Left renal cortex interstitium (tissue), 4 donors: ENCODE measurements around the gene SKP2. TPM values are rescaled to one million over a fixed set of nuclear protein-coding genes. Genes with fewer than 3 reads are reported as not detected.
"Not testable (repeated sequence)": the region's sequence is repeated elsewhere in the genome, so short reads cannot be mapped to it uniquely, and the experiment has no call there.

Experiments used
- DNase-seq, 4 donors: peaks; one replicate each; pipeline ENCODE4 v3.0.0-alpha.2; 2013; ENCODE audit warnings: low read depth in 4 of 4, low spot score in 2 of 4, missing footprints in 1 of 4
- polyA plus RNA-seq, 4 donors: library from polyadenylated mRNA; unstranded; fragments of 120-200 nt; gene quantifications; one replicate each; pipeline ENCODE4 v1.2.1, GENCODE V29; 2013; ENCODE audit not compliant: insufficient read length in 4 of 4

Gene SKP2
- polyA plus RNA-seq: 10 to 100 TPM; 41.2 to 44.4 (median 44.0) TPM

DNA sequence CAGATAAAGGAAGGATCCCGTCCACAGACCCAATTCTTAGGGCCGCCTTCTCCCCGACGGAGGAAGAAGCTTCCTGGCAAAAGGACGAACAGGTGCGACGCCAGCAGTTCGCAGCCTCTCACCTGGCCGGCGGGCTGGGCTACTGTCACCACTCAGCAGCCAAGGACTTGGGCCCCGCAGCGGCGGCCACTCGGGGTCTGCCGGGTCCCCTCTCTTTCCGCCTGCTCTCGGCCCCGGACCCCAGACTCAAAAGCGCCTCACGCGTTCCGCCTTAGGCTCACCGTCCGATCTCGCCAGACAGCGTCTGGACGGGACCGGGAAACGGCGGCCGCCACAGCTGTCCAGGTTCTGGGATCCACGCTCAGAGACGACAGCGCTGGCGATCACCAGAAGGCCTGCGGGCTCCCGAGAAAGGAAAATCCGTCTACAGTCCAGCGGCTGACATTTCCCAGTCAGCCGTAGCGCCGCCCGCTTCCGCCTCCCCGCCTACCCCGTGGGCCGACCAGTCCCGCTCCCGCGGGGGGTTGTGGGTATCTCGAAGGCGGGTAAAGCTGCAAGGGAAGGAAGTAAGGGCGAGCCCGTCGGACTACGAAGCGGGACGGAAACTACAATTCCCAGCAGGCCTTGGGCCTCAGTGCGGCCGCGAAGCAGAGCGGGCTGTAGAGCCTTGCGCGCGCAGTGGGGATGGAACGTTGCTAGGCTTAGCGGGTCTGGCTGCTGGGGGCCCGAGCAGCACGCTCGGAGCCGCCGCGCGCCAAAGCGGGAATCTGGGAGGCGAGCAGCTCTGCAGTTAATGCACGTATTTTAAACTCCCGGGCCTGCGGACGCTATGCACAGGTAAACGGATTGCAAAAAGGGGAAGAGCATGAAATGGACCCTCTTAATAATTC is at the start of gene SKP2, which contains the start of gene LMBRD2:
SKP2 (plus strand) TSS at position 678 of the 890 bp plus-strand sequence; CDS start at position 830, 152 bp downstream.
LMBRD2 (minus strand) TSS at position 454 of the 890 bp plus-strand sequence. CDS start 8,538 bp downstream, outside the sequence.
- DNase-seq: peak; percentile 90 to 98 (median 96)

DNA sequence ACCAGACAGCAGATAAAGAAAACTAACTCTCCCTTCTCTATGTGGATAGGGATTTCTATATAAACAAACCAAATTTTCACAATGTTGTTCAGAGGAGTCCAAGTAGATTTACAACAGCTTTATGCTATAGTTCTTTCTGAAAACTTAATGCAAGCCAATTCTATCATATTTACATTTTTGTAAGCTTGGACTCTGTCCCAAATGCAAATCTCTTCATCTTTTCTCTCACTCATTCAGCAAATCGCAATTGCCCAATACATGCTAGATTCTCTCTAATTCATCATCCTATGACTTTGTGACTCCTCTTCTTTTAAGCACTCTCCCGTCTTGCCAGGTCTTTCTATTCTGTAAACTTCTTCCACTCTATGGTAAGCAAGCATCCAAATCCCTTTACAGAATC is 46.1 kb upstream of the SKP2 start:
- no peak for DNase-seq

DNA sequence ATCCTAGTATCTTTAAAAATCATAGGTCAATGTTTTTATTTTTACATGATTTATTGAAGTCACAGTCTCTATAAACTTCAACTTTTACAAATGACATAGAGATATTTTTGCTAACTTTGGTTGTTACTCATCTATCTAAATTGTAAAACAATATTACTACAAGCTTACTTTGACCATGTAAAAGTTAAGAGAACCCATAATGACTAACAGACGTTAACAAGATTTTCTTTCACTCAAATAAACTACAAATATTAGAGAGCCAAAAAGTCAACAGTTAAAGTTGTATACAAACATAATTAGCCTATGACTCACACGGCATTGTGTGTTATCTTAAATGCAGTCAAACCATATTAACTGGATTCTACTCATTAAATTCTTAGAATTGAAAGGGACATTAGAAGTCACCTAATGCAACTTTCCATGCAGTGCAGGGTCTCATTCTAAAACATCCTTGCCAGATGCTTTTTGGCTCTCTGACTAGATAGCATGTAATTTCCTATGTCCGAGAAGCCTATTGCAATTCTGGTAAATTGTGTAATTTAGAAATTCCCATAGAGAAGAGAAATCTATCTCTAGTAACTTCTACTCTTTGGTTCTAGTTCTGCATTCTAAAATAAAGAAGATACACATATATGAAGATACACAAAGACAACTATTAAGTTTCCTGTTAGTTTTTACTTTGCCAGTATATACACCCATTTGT is 43.0 kb upstream of the SKP2 start:
- no peak for DNase-seq

DNA sequence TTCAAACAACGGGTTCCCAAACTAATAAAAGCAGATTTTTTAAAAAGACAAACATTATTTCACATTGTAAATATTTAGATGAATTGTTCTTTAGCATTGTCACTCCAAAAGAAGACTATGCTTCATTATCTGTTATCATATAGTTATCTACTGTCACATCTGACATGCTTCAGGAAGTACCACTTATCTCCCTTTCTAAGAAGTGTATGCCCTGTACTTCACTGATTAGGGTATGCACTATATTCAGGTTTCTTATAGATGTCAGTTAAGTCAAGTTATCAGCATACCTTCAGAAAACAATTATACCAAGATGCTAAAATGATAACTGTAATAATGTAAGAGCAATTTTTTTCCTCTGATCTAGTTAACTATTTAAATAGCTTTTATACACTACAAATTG is 40.7 kb upstream of the SKP2 start:
- DNase-seq: no peak

DNA sequence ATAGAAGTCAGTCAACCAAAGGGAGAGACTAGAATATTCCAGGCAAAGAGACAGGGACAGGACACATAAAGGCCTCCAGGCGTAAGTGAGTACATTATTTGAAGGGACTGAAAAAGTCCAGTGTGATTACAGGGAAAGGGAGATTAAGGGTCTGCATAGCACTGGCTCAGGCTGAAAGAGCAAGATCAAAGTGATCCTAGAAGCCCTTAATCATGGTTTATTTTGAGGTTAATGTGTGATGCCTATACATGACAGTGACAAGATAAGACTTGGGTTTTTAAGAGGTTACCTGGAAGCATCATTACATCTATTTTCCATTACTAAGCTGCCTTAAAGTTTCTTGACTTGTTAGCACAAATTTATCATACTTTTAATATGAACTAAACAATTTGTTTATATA is 26.0 kb upstream of the SKP2 start:
- DNase-seq: no peak

DNA sequence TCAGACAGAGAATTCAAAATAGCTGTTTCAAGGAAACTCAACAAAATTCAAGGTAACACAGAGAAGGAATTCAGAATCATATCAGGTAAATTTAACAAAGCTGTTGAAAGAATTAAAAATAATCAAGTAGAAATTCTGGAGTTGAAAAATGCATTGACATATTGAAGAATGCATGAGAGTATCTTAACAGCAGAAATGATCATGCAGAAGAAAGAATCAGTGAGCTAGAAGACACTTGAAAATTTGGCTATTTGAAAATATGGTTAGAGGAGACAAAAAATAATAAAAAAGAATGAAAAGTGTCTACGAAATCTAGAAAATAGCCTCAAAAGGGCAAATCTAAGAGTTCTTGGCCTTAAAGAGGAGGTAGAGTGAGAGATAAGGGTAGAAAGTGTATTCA is 23.1 kb upstream of the SKP2 start:
- DNase-seq: no peak

DNA sequence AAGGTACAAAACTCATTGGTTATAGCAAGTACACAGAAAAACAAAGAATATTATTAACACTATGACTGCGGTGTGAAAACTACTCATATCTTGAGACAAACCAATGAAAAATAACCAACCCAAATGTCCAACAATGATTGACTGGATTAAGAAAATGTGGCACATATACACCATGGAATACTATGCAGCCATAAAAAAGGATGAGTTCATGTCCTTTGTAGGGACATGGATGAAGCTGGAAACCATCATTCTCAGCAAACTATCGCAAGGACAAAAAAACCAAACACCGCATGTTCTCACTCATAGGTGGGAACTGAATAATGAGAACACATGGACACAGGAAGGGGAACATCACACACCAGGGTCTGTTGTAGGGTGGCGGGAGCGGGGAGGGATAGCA is 22.2 kb upstream of the SKP2 start:
- not testable (repeated sequence) for DNase-seq

DNA sequence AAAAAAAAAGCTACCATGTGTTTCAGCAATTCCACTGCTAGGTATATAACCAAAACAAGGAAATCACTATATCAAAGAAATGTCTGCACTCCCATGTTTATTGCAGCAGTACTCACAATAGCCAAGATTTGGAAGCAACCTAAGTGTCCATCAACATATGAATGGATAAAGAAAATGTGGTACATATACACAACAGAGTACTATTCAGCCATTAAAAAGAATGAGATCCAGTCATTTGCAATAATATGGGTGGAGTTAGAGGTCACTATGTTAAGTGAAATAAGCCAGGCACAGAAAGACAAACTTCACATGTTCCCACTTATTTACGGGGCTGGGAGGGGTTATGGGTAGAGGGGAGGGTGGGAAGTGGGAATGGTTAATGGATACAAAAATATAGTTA is 18.9 kb upstream of the SKP2 start:
- not testable (repeated sequence) for DNase-seq

DNA sequence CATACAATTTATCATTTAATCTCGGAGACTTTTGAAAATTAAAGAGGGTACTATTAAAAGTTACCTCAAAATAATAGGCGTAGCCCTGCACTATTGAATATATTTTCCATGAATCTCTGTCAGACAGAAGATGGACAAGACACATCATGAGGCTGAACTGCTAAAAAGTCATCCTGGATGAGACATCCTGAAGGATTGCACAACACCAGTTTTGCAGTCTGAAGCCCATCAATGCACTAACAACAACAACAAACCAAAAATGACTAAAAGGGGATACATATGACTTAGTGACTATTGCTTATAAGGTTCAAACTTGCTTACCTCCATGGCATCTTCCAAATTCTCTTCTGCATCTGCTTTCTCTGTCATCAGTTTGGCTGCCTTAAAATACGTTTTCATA is 15.9 kb upstream of the SKP2 start:
- no peak for DNase-seq

DNA sequence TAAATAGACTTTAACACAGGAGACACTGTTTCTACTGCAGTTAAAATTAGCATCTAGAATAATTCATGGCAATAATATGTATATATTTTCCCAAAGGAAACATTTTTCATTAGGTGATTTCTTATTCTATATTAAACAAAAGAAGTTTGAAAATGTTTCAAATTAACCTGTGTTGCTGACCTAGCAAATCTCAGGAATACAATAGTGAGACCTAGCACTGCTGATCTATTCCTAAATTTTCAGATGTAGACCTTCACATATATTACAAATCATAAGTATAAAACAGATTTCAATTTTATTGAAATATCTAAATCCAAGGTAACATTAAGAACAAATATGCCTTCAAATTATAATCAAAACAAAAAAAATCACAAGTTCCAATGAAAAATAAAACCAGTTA is 15.3 kb upstream of the SKP2 start:
- no peak for DNase-seq

DNA sequence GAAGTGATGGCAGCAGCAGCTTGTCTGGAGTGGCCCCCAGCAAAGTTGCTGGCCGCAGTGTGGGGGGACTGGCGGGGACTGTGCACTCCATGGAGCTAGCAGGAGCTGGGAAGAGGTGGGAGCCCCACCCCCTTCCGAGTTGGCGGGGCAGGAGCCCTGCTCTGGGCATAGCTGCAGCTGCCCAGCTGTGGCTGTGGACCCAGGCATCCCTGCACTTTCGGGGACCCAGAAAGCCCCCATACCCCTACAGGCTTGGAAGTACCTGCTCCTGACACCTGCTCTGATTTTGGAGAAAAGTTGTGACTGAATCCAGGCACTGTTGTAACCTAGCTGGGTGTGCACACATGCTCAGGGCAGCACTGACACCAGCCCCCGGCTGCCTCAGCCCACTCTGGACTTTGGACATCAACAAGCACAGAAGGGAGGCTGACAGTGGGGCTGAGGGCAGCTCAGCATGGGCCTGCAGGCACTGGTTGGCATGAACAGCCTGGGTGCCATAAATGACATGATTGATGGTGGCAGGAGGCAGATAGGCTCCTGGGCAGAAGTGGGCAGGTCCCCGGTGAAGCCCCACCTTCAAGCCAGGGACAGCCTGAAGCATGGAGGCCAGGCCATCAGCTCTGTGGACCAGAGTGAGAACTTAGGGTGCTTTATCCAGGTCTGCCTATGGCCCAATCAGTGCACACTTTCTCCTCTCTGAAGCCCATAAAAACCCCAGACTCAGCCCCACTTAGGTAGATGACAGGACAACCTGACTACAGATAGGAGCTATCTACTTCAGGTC is 12.8 kb upstream of the SKP2 start:
- no peak for DNase-seq

DNA sequence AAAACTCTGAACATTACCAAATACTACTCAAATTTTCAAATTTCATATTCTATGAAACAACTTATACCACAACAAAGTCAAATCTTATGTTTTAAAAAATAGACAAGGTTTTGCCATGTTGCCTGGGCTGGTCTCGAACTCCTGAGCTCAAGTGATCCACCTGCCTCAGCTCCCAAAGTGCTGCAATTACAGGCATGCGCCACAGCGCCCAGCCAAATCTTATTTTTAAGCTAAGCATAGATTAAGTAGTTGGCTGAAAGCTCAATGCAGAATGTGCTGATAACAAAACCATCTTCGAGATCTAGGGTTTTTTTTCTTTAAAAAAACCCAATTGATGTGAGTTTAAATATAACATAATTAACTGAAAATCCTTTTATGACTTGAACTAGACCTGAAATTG is 6.6 kb upstream of the SKP2 start:
- no peak for DNase-seq

DNA sequence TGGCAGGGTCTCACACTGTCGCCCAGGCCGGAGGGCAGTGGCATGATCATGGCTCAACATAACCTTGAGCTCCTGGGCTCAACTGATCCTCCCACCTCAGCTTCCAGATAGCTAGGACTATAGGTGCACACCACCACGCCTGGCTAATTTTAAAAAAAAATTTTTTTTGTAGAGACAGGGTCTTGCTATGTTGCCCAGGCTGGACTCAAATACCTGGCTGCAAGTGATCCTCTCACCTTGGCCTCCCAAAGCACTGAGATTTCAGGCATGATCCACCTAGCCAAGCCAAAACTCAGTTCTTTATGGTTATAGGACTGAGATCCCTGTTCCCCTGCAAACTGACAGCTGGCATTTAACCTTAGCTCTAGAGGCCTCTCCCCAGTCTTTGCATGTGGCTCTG is 5.5 kb upstream of the SKP2 start:
- no peak for DNase-seq

DNA sequence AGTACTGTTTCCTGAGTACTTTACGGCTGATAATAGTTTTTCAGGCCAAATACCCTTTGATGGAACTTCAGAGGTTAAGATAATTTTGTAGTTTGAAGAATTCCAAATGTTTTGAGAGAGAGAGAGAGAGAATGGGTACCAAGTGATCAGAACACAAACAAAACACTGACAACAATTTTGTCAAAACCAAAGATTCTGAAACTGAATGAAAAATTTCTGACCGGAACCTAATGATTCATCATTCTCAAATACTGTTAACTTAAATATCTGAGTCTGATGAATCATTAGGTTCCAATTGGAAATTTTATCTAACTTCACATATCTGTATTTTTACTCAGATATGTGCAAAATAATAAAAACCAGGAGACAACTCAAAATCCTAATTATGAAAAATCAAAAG is 4.2 kb upstream of the SKP2 start:
- DNase-seq: no peak

DNA sequence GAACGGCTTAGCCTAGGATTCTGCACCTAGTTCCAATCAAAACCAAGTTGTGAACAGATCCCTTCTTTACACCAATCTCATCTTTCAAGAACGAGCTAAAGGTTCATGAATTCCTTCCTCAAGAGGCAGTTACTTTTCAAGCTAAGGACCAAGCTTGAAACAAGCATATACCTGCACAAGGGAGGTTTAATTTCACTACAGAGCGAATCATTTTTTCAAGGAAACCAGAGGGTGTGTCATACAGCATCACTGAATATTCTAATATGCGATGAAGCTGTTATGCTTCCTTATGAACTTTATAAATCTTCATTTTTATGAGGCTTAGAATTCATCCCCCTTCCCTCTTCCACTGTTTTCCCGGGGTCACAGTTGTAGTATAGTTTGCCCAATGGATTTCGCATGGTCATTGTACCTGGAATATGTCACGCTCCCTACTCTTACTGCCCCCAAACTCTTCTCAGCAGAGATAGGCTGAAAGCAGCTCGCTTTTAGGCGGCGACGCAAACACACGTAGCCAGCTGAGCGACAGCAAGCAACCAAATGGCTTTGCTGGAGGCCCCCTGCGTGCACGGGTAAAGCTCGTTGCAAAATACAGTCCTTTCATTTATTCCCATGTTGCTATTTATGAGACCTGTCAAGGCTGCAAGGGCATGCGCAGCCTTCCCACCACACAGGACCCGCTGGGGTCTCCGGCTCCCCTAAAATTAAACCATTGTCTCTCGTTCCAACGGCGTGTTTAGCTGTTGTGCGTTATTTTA is 1.1 kb upstream of the SKP2 start:
- DNase-seq: peak in 3 of 4 donors; percentile 11 to 31 (median 21)

DNA sequence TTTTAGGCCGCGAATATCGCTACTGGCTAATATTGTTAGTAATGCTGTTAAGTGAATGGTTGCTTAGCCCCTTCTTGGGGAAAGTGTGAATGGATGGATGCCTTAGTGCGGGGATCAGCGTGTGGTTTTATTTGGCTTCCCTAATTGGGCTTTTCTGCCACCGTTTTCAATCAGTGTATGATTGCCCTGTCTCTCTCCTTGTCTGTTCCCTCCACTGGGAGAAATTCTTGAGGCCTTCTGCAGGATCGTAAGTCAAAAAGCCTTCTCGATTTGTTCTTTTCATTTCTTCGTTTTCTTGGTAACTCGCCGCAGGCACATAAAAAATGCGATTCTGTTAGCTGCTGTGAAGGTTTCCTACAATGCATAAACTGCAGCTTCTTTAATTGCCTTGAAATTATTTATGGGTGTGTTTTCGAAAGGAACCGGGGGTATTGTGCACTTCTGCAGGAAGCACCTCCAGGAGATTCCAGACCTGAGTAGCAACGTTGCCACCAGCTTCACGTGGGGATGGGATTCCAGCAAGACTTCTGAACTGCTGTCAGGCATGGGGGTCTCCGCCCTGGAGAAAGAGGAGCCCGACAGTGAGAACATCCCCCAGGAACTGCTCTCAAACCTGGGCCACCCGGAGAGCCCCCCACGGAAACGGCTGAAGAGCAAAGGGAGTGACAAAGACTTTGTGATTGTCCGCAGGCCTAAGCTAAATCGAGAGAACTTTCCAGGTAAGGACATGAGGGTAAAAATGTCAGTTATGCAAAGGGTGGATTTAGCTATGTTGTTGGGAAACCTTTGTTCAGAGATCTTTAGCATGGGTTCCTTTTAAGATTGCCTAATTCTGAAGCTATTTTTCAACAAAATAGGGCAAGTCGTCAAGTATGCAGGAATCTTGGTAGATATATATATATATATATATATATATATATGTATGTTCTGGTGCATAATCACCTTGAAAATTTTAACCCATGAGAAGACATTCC is 700 bp downstream of the SKP2 start:
- DNase-seq: peak in 2 of 4 donors; percentile 14 to 69

DNA sequence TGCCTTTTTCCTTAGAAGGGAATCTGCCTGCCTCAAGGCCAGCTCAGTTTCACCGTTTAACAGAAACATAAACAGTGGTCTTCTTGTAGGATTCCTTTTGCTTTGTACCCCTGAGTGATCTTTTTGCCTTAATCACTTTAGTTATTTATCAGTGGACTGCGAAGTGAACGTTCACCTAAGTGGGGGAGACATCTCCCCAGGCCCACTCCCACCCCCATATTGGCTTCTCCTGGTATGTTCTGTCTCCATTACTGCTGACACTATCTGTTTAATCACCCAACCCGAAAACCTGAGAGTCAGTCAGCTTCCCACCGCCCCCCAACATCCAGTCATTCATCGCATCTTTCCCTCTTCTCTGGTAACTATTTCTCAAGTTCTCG is 1.4 kb downstream of the SKP2 start:
- DNase-seq: no peak

DNA sequence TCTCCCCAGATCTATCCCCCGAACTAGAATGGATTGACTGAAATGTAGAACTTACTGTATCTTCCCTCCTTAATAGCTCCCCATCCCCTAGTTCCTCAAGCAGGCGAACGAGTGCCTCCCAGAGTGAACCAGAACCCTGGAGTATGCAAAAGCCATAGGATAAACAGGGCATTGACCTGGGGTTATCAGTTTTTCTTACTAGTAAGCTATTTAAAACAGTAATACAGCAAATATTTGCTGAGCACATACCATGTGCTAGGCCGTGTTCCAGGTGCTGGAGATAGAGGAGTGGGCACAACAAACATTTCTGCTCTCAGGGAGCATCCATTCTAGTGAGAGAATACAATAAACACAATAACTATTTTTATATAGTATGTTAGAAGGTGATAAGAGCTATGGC is 1.8 kb downstream of the SKP2 start:
- no peak for DNase-seq

DNA sequence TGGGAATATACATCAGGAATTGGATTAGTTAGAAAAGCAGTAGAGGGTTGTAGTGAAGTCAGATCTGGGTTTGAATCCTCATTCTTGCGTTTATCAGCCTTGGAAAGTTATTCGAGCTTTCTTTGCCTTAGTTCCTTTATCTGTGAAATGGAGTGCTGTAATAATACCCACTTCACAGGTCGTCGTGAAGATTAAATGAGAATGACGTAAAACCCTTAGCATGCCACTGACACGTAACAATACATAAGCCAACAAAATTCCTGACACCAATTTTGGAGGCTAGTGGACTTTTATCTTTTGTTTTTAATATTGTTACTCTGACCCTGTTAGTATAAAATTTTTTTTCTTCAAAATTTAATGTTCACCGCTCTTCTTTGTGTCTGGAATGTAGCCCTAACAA is 3.4 kb downstream of the SKP2 start:
- no peak for DNase-seq
